SU-DHL-6 (cell line): ENCODE measurements around the gene TMA7B.

Source experiments
- EZH2phosphoT487 ChIP-seq: fragments of 200-600 bp; sonication (generic), shearing (Covaris generic); conservative IDR thresholded peaks from 2 replicates; pipeline ENCODE4 v1.6.1; 2018; ENCODE audit warnings: mild to moderate bottlenecking, antibody characterized with exemption, low read length, moderate library complexity, mixed read lengths
- TF ChIP-seq, protein P1 (sequence below): fragments of 200-600 bp; sonication (generic); IDR thresholded peaks from one replicate; pipeline ENCODE4 v1.5.1; 2017; ENCODE audit warnings: antibody characterized with exemption, mild to moderate bottlenecking, low read length, moderate library complexity; ENCODE audit not compliant: insufficient read depth, poor library complexity, severe bottlenecking

GRCh38 chr22:39994041-39994565 is 33.9 kb downstream of the TMA7B start:
- TF ChIP-seq, protein P1, sequence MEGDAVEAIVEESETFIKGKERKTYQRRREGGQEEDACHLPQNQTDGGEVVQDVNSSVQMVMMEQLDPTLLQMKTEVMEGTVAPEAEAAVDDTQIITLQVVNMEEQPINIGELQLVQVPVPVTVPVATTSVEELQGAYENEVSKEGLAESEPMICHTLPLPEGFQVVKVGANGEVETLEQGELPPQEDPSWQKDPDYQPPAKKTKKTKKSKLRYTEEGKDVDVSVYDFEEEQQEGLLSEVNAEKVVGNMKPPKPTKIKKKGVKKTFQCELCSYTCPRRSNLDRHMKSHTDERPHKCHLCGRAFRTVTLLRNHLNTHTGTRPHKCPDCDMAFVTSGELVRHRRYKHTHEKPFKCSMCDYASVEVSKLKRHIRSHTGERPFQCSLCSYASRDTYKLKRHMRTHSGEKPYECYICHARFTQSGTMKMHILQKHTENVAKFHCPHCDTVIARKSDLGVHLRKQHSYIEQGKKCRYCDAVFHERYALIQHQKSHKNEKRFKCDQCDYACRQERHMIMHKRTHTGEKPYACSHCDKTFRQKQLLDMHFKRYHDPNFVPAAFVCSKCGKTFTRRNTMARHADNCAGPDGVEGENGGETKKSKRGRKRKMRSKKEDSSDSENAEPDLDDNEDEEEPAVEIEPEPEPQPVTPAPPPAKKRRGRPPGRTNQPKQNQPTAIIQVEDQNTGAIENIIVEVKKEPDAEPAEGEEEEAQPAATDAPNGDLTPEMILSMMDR, result no peak
- no peak for TF ChIP-seq EZH2phosphoT487
